Measurements from ENCODE around the gene LCN15.

GRCh38 chr9:136754626-136755301 is 9.6 kb downstream of the LCN15 start:
- TF ChIP-seq POLR2A (IDR thresholded peaks at IDR 0.05) (no peak), CTCF (IDR thresholded peaks at IDR 0.05) (no peak)

All from heart left ventricle (tissue), 13 donors.